ENCODE results near the gene EPN2. TPM values are rescaled to one million over a fixed set of nuclear protein-coding genes. Genes with fewer than 3 reads are reported as not detected.

EPN2 gene
- total RNA-seq, 4 donors from 2014 or later, result 25.6 to 145 (median 84.1) TPM

DNA sequence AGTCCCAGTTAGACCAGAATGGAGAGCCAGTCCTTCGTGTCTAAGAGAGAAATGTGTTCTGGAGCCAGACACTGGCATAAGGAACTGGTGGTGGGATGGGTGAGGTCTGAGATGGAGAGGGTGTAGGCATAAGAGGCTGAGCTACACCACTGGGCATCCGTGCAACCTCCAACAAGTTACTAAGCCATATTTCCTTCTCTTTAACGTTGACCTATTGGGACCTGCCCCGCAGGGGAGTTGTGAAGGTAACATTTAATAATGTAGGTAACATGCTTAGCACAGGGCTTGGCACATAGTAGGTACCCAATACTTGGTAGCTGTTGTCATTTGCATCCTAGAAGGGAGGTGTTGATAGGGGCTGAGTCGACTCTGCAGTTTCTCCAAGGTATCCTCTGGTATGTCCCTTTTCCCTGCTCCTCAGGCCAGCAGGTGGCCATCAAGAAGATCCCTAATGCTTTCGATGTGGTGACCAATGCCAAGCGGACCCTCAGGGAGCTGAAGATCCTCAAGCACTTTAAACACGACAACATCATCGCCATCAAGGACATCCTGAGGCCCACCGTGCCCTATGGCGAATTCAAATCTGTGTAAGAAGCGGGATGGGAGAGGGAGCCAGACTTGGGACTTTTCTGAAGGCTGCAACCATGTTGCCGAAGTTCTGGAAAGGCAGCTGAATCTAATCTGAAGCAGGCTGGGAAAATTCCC, 142.3 kb downstream of the EPN2 start:
- Histone ChIP-seq H3K36me3 (no peaks in the 10 kb centered on the region), H3K9me3 (no peaks in the 10 kb centered on the region), H3K27ac (peak overlapping the region; percentile 82 to 93), H3K4me3 (peak overlapping the region; percentile 62 to 98), H3K4me1 (peaks cover 12 to 14% of the 10 kb centered on the region in 2 donors), H3K27me3 (no peaks in the 10 kb centered on the region)
- DNase-seq, result peak in 1 of 2 donors; percentile 17
- intact Hi-C loops (cut with DNase I; ENCODE audit: low total_unique reads), result loop anchor here (10.0 kb wide), 2 partner anchors 65 to 135 kb away; no protein-coding TSS in a partner anchor
- TF ChIP-seq, protein P1, sequence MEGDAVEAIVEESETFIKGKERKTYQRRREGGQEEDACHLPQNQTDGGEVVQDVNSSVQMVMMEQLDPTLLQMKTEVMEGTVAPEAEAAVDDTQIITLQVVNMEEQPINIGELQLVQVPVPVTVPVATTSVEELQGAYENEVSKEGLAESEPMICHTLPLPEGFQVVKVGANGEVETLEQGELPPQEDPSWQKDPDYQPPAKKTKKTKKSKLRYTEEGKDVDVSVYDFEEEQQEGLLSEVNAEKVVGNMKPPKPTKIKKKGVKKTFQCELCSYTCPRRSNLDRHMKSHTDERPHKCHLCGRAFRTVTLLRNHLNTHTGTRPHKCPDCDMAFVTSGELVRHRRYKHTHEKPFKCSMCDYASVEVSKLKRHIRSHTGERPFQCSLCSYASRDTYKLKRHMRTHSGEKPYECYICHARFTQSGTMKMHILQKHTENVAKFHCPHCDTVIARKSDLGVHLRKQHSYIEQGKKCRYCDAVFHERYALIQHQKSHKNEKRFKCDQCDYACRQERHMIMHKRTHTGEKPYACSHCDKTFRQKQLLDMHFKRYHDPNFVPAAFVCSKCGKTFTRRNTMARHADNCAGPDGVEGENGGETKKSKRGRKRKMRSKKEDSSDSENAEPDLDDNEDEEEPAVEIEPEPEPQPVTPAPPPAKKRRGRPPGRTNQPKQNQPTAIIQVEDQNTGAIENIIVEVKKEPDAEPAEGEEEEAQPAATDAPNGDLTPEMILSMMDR (IDR thresholded peaks at IDR 0.05), result no peak
- TF ChIP-seq POLR2A (IDR thresholded peaks at IDR 0.05), result no peak

DNA sequence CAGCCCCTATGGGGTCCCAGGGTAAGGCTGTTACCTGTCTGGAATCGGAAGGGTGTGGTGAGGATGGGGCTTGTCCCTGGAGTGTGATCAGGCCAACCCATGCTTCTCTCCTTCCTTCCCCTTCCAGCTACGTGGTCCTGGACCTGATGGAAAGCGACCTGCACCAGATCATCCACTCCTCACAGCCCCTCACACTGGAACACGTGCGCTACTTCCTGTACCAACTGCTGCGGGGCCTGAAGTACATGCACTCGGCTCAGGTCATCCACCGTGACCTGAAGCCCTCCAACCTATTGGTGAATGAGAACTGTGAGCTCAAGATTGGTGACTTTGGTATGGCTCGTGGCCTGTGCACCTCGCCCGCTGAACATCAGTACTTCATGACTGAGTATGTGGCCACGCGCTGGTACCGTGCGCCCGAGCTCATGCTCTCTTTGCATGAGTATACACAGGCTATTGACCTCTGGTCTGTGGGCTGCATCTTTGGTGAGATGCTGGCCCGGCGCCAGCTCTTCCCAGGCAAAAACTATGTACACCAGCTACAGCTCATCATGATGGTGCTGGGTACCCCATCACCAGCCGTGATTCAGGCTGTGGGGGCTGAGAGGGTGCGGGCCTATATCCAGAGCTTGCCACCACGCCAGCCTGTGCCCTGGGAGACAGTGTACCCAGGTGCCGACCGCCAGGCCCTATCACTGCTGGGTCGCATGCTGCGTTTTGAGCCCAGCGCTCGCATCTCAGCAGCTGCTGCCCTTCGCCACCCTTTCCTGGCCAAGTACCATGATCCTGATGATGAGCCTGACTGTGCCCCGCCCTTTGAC, 143.5 kb downstream of the EPN2 start:
- no peak overlapping the region for H3K27ac ChIP-seq
- no peaks in the 10 kb centered on the region for H3K27me3 ChIP-seq
- H3K36me3 ChIP-seq, result no peaks in the 10 kb centered on the region
- H3K4me3 ChIP-seq, result no peak overlapping the region
- no peak for TF ChIP-seq POLR2A (IDR thresholded peaks at IDR 0.05)
- TF ChIP-seq, protein P1 (IDR thresholded peaks at IDR 0.05), result no peak
- no peaks in the 10 kb centered on the region for H3K9me3 ChIP-seq
- peak; percentile 20 to 27 for DNase-seq
- peaks cover 20 to 23% of the 10 kb centered on the region in 2 donors for H3K4me1 ChIP-seq
- intact Hi-C loops (cut with DNase I; ENCODE audit: low total_unique reads), result no loop called here

DNA sequence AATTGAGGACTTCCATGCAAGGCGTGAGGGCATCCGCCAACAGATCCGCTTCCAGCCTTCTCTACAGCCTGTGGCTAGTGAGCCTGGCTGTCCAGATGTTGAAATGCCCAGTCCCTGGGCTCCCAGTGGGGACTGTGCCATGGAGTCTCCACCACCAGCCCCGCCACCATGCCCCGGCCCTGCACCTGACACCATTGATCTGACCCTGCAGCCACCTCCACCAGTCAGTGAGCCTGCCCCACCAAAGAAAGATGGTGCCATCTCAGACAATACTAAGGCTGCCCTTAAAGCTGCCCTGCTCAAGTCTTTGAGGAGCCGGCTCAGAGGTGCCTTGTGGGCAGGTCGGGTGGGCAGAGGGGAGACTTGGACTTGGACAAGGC, 144.2 kb downstream of the EPN2 start:
- Histone ChIP-seq H3K4me3 (no peak overlapping the region), H3K9me3 (no peaks in the 10 kb centered on the region), H3K27ac (peak overlapping the region in 1 of 2 donors; percentile 4), H3K27me3 (no peaks in the 10 kb centered on the region), H3K4me1 (peaks cover 20 to 29% of the 10 kb centered on the region in 2 donors), H3K36me3 (no peaks in the 10 kb centered on the region)
- TF ChIP-seq, protein P1 (IDR thresholded peaks at IDR 0.05), result no peak
- TF ChIP-seq POLR2A (IDR thresholded peaks at IDR 0.05), result no peak
- intact Hi-C loops (cut with DNase I; ENCODE audit: low total_unique reads), result no loop called here
- no peak for DNase-seq

DNA sequence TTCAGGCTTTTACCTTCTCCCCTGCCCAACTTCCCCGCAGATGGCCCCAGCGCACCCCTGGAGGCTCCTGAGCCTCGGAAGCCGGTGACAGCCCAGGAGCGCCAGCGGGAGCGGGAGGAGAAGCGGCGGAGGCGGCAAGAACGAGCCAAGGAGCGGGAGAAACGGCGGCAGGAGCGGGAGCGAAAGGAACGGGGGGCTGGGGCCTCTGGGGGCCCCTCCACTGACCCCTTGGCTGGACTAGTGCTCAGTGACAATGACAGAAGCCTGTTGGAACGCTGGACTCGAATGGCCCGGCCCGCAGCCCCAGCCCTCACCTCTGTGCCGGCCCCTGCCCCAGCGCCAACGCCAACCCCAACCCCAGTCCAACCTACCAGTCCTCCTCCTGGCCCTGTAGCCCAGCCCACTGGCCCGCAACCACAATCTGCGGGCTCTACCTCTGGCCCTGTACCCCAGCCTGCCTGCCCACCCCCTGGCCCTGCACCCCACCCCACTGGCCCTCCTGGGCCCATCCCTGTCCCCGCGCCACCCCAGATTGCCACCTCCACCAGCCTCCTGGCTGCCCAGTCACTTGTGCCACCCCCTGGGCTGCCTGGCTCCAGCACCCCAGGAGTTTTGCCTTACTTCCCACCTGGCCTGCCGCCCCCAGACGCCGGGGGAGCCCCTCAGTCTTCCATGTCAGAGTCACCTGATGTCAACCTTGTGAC, 144.7 kb downstream of the EPN2 start:
- DNase-seq, result peak in 1 of 2 donors; percentile 19
- H3K4me1 ChIP-seq, result peaks cover 19 to 29% of the 10 kb centered on the region in 2 donors
- no peaks in the 10 kb centered on the region for H3K36me3 ChIP-seq
- H3K9me3 ChIP-seq, result no peaks in the 10 kb centered on the region
- intact Hi-C loops (cut with DNase I; ENCODE audit: low total_unique reads), result no loop called here
- peak overlapping the region; percentile 4 to 91 for H3K27ac ChIP-seq
- H3K4me3 ChIP-seq, result no peak overlapping the region
- no peaks in the 10 kb centered on the region for H3K27me3 ChIP-seq
- TF ChIP-seq, protein P1 (IDR thresholded peaks at IDR 0.05), result no peak
- TF ChIP-seq POLR2A (IDR thresholded peaks at IDR 0.05), result no peak

Data from uterus (tissue), 4 donors.